SK-N-SH (cell line): ENCODE data around the gene GTPBP4. TPM values are rescaled to one million over a fixed set of nuclear protein-coding genes. Genes with fewer than 3 reads are reported as not detected.

Experiments used
- CTCF ChIA-PET: fragments of 300-600, 350-600 bp; formaldehyde crosslinking; extraction: SDS; loops from one replicate; lab custom pipeline; 2021; lab: Yijun Ruan, JAX
- POLR2A ChIA-PET: fragments of 350-600 bp; sonication (Branson Sonifier 250); formaldehyde crosslinking; extraction: SDS; loops from one replicate; lab custom pipeline; 2020; ENCODE audit warnings: antibody characterized with exemption, inconsistent platforms; lab: Yijun Ruan, JAX
- DNase-seq: peaks from one replicate; pipeline ENCODE4 v3.0.0; 2012
- H2AFZ ChIP-seq: fragments of 200-600 bp; sonication (generic); 2 replicates; pipeline ENCODE4 v1.8.1; 2016; ENCODE audit warnings: antibody characterized with exemption, mild to moderate bottlenecking, low read depth
- H3F3A ChIP-seq: fragments of 200-600 bp; sonication (generic); replicated peaks from 2 replicates; pipeline ENCODE3; 2016; ENCODE audit warnings: antibody characterized with exemption, mild to moderate bottlenecking; ENCODE audit not compliant: insufficient read depth
- H3K27ac ChIP-seq, 2 experiments: fragments of 200-500 bp in 1 of 2; fragments of 200-600 bp in 1 of 2; sonication (Bioruptor generic) in 1 of 2; sonication (generic), shearing (Covaris generic) in 1 of 2; 2 replicates each; pipeline versions ENCODE4 v1.5.1 to v1.6.1; 2014 to 2016; ENCODE audit warnings: low read depth in 2 of 2, inconsistent platforms in 1 of 2, low read length in 1 of 2, mild to moderate bottlenecking in 1 of 2, mixed read lengths in 1 of 2
- H3K27me3 ChIP-seq: fragments of 200-600 bp; sonication (generic), shearing (Covaris generic); 2 replicates; pipeline ENCODE4 v1.6.1; 2016; ENCODE audit warnings: mixed run types; ENCODE audit not compliant: insufficient read depth
- H3K36me3 ChIP-seq, 2 experiments: fragments of 200-500 bp in 1 of 2; fragments of 200-600 bp in 1 of 2; sonication (Bioruptor generic) in 1 of 2; sonication (generic) in 1 of 2; replicated peaks in 1 of 2; 2 replicates each; pipeline versions ENCODE3 to v1.5.1; 2014 to 2016; ENCODE audit warnings: low read length in 1 of 2, mild to moderate bottlenecking in 1 of 2; ENCODE audit not compliant: insufficient read depth in 2 of 2, control insufficient read depth in 1 of 2
- H3K4me1 ChIP-seq, 2 experiments: fragments of 200-500 bp in 1 of 2; fragments of 200-600 bp in 1 of 2; sonication (Bioruptor generic) in 1 of 2; sonication (generic), shearing (Covaris generic) in 1 of 2; 2 replicates each; pipeline versions ENCODE4 v1.5.1 to v1.6.1; 2014 to 2016; ENCODE audit warnings: low read depth in 1 of 2, low read length in 1 of 2, mixed run types in 1 of 2; ENCODE audit not compliant: insufficient read depth in 2 of 2, control insufficient read depth in 1 of 2
- H3K4me2 ChIP-seq: fragments of 200-600 bp; sonication (generic), shearing (Covaris generic); 2 replicates; pipeline ENCODE4 v1.6.1; 2017; ENCODE audit warnings: mixed run types
- H3K4me3 ChIP-seq, 2 experiments: fragments of 200-500 bp in 1 of 2; fragments of 200-600 bp in 1 of 2; sonication (Bioruptor generic) in 1 of 2; sonication (generic), shearing (Covaris generic) in 1 of 2; 2 replicates each; pipeline versions ENCODE4 v1.5.1 to v1.8.1; 2014 to 2016; ENCODE audit warnings: low read depth in 2 of 2, inconsistent platforms in 1 of 2, low read length in 1 of 2, mild to moderate bottlenecking in 1 of 2, mixed read lengths in 1 of 2, moderate library complexity in 1 of 2
- H3K79me2 ChIP-seq: fragments of 200-600 bp; sonication (generic); 2 replicates; pipeline ENCODE4 v1.8.1; 2017; ENCODE audit warnings: mild to moderate bottlenecking; ENCODE audit not compliant: insufficient read depth
- H3K9ac ChIP-seq: fragments of 200-600 bp; sonication (generic); 2 replicates; pipeline ENCODE4 v1.6.1; 2017; ENCODE audit warnings: mixed run types
- H3K9me2 ChIP-seq: fragments of 200-600 bp; sonication (generic); 2 replicates; pipeline ENCODE4 v1.6.1; 2017; ENCODE audit warnings: mixed run types
- H3K9me3 ChIP-seq: fragments of 200-600 bp; sonication (generic); 2 replicates; pipeline ENCODE4 v1.6.1; 2017; ENCODE audit warnings: mixed run types, mild to moderate bottlenecking, moderate library complexity
- H4K20me1 ChIP-seq: fragments of 200-600 bp; sonication (generic); 2 replicates; pipeline ENCODE4 v1.6.1; 2017; ENCODE audit warnings: mild to moderate bottlenecking, mixed run types; ENCODE audit not compliant: insufficient read depth
- EP300 ChIP-seq, 2 experiments: IDR thresholded peaks; 2 replicates each; pipeline versions ENCODE4 v1.4.0 to v1.6.1; 2012; ENCODE audit warnings: borderline replicate concordance in 1 of 2, low read depth in 1 of 2, low read length in 1 of 2
- EZH2phosphoT487 ChIP-seq: fragments of 200-600 bp; sonication (generic); IDR thresholded peaks from 2 replicates; pipeline ENCODE4 v1.6.1; 2017; ENCODE audit warnings: low read depth, mixed run types, mild to moderate bottlenecking, antibody characterized with exemption, moderate library complexity, borderline replicate concordance
- GABPA ChIP-seq: IDR thresholded peaks from 2 replicates; pipeline ENCODE4 v1.4.0; 2012; ENCODE audit warnings: low read depth, mild to moderate bottlenecking
- GATA2 ChIP-seq: sonication (generic); formaldehyde crosslinking; IDR thresholded peaks from 2 replicates; pipeline ENCODE4 v1.5.0; 2020; ENCODE audit warnings: mild to moderate bottlenecking, missing genetic modification reagents
- PBX3 ChIP-seq: IDR thresholded peaks from 2 replicates; pipeline ENCODE4; 2012
- POLR2AphosphoS5 ChIP-seq: IDR thresholded peaks from 2 replicates; pipeline ENCODE4 v1.6.1; 2012; ENCODE audit warnings: low read depth, low read length
- SIN3A ChIP-seq: IDR thresholded peaks from 2 replicates; pipeline ENCODE4 v1.6.1; 2012; ENCODE audit warnings: low read depth, mild to moderate bottlenecking, low read length, moderate library complexity, borderline replicate concordance
- TCF12 ChIP-seq: IDR thresholded peaks from 2 replicates; pipeline ENCODE4 v1.4.0; 2012
- USF2 ChIP-seq: fragments of 150-350 bp; IDR thresholded peaks from 2 replicates; pipeline ENCODE4 v1.6.1; 2017; ENCODE audit warnings: antibody characterized with exemption, low read length, low read depth, borderline replicate concordance
- YY1 ChIP-seq: IDR thresholded peaks from 2 replicates; pipeline ENCODE4 v1.4.0; 2012; ENCODE audit warnings: low read depth, mild to moderate bottlenecking
- WGBS: methylation state at CpG from one replicate; pipeline ENCODE4 v1.1.6; 2017; ENCODE audit warnings: low lambda C conversion rate; 5-methylcytosine and 5-hydroxymethylcytosine counted together
- polyA plus RNA-seq, 3 experiments: library from polyadenylated mRNA; depleted of rRNA; stranded (reverse); fragments of >200 nt; gene quantifications; 2 replicates each; pipeline ENCODE4 v1.2.3, GENCODE V29; 2012
- TF ChIP-seq, protein P1 (sequence below): fragments of 200-600 bp; sonication (generic); IDR thresholded peaks from 2 replicates; pipeline ENCODE4 v1.6.1; 2017; ENCODE audit warnings: antibody characterized with exemption, mild to moderate bottlenecking, moderate library complexity
- TF ChIP-seq, protein P2 (sequence below): fragments of 150-350 bp; IDR thresholded peaks from 2 replicates; pipeline ENCODE4 v1.6.1; 2016; ENCODE audit warnings: mild to moderate bottlenecking, low read depth, low read length

Gene GTPBP4
- polyA plus RNA-seq, 1 of the 3 experiments (the other 2 are of a cell fraction), result 36.6 TPM

GRCh38 chr10:955820-956217 is 32.4 kb upstream of the GTPBP4 start:
- H3K4me3 ChIP-seq, result no peak overlapping the region
- H3K36me3 ChIP-seq, result no peaks in the 10 kb centered on the region
- H3K9ac ChIP-seq, result no peak overlapping the region
- no peaks in the 10 kb centered on the region for H3F3A ChIP-seq
- no peaks in the 10 kb centered on the region for H3K79me2 ChIP-seq
- H3K9me3 ChIP-seq, result no peaks in the 10 kb centered on the region
- DNase-seq, result no peak
- ChIA-PET POLR2A (no interaction called here), CTCF (no interaction called here)
- TF ChIP-seq EZH2phosphoT487 (no peak), USF2 (no peak), SIN3A (no peak), POLR2AphosphoS5 (no peak), PBX3 (no peak), GABPA (no peak), EP300 (IDR thresholded peaks at IDR 0.05; ENCODE audit: borderline replicate concordance in 1 of 2, low read depth in 1 of 2, low read length in 1 of 2) (no peak), TCF12 (no peak)
- TF ChIP-seq, protein P1, sequence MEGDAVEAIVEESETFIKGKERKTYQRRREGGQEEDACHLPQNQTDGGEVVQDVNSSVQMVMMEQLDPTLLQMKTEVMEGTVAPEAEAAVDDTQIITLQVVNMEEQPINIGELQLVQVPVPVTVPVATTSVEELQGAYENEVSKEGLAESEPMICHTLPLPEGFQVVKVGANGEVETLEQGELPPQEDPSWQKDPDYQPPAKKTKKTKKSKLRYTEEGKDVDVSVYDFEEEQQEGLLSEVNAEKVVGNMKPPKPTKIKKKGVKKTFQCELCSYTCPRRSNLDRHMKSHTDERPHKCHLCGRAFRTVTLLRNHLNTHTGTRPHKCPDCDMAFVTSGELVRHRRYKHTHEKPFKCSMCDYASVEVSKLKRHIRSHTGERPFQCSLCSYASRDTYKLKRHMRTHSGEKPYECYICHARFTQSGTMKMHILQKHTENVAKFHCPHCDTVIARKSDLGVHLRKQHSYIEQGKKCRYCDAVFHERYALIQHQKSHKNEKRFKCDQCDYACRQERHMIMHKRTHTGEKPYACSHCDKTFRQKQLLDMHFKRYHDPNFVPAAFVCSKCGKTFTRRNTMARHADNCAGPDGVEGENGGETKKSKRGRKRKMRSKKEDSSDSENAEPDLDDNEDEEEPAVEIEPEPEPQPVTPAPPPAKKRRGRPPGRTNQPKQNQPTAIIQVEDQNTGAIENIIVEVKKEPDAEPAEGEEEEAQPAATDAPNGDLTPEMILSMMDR, result no peak
- TF ChIP-seq, protein P2, sequence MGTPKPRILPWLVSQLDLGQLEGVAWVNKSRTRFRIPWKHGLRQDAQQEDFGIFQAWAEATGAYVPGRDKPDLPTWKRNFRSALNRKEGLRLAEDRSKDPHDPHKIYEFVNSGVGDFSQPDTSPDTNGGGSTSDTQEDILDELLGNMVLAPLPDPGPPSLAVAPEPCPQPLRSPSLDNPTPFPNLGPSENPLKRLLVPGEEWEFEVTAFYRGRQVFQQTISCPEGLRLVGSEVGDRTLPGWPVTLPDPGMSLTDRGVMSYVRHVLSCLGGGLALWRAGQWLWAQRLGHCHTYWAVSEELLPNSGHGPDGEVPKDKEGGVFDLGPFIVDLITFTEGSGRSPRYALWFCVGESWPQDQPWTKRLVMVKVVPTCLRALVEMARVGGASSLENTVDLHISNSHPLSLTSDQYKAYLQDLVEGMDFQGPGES, result no peak
- H3K4me1 ChIP-seq, result no peaks in the 10 kb centered on the region
- no peaks in the 10 kb centered on the region for H3K27me3 ChIP-seq
- H4K20me1 ChIP-seq, result no peaks in the 10 kb centered on the region
- no peak overlapping the region for H3K27ac ChIP-seq
- H3K9me2 ChIP-seq, result no peaks in the 10 kb centered on the region
- H2AFZ ChIP-seq, result no peak overlapping the region
- WGBS, result 79% methylated on average over 8 of the region's 9 CpGs
- no peak overlapping the region for H3K4me2 ChIP-seq

DNA sequence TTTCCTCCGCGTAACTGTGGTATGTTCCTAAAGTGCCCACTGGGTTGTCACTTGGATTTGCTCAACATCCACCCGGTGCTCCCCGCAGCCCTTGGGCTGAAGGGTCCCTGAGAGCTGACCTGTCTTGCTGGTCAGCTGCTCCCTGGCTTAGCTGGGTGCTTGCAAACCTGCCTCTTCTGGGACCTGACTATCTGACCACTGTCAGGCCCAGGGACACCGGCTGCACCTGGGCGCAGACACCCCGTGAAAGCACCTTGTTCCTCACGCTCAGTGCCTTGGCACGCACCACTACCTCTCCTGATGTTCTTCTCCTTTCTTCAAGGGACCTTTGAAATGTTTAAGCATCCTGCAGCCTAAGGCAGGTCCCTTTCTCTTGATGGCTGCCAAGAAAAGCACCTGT is 30.1 kb upstream of the GTPBP4 start:
- no peaks in the 10 kb centered on the region for H4K20me1 ChIP-seq
- H3K9me2 ChIP-seq, result no peaks in the 10 kb centered on the region
- H3K4me2 ChIP-seq, result no peak overlapping the region
- CTCF ChIA-PET, result no interaction called here
- DNase-seq, result no peak
- no peaks in the 10 kb centered on the region for H3K79me2 ChIP-seq
- H3F3A ChIP-seq, result no peaks in the 10 kb centered on the region
- no peak overlapping the region for H3K27ac ChIP-seq
- H3K27me3 ChIP-seq, result no peaks in the 10 kb centered on the region
- H3K36me3 ChIP-seq, result no peaks in the 10 kb centered on the region
- POLR2A ChIA-PET, result no interaction called here
- WGBS, result 93% methylated on average over 7 of the region's 9 CpGs
- TF ChIP-seq GATA2 (CRISPR knock-in tag) (no peak), YY1 (no peak), EZH2phosphoT487 (no peak)
- TF ChIP-seq, protein P1, result no peak
- TF ChIP-seq, protein P2, result no peak
- no peaks in the 10 kb centered on the region for H3K4me1 ChIP-seq
- no peak overlapping the region for H3K9ac ChIP-seq
- H3K9me3 ChIP-seq, result no peaks in the 10 kb centered on the region
- H3K4me3 ChIP-seq, result no peak overlapping the region
- no peak overlapping the region for H2AFZ ChIP-seq
